Ammon's horn (tissue), 1 donor: Measurements from ENCODE around the gene BTBD9.
A peak's percentile ranks its signal among the peaks of the same experiment; 100 is the strongest.

Source experiments
- DNase-seq: peaks from one replicate; pipeline ENCODE4 v3.0.0-alpha.2; 2016; ENCODE audit warnings: low spot score

BTBD9 gene

GRCh38 chr6:38639498-38640215 is at the start of gene BTBD9:
Gene BTBD9 (minus strand): TSS chr6:38639929.
- DNase-seq, result peak; percentile 89

DNA sequence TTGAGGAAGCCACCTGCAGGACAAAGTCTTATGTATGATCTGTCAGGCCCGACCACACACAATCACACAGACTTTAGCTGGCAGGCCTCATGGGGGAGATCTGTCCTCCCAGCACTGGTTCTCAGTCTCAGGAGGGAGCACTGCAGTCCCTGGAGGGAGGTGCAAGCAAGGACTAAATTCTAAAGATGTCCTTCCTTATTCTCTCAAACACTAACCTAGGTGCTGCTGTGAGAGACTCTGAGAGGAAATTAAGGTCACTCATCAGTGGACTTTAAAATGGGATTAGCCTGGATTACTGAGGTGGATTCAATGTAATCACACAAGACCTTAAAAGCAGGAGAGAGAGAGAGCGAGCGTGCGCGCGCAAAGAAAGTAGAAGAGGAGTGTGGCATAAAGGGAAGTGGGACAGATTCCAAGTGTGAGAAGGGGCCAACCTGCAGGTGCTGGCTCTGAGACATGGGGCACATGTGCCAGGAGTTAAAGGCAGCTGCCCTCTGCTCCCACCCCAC is 48.9 kb upstream of the BTBD9 start:
- peak; percentile 18 for DNase-seq

DNA sequence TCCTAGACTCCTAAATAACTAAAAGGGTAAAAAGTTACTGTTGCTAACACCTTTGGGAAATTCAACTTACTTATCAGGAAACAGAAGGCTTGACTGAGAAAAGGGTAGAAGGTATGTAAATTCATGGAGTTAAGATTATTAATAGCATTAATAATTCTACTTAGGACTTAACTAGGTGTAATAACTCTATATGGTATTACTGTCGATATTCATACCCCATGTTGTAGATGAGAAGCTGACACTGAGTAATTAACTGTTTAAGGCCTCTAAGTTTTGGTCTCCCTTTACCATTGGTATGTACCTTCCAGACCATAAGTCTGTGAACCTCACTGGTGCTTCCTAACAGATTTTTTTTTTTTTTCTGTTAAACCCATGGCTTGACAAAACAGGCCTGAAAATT is 47.8 kb upstream of the BTBD9 start:
- no peak for DNase-seq

GRCh38 chr6:38687043-38687353 is 47.3 kb upstream of the BTBD9 start:
- DNase-seq, result no peak

DNA sequence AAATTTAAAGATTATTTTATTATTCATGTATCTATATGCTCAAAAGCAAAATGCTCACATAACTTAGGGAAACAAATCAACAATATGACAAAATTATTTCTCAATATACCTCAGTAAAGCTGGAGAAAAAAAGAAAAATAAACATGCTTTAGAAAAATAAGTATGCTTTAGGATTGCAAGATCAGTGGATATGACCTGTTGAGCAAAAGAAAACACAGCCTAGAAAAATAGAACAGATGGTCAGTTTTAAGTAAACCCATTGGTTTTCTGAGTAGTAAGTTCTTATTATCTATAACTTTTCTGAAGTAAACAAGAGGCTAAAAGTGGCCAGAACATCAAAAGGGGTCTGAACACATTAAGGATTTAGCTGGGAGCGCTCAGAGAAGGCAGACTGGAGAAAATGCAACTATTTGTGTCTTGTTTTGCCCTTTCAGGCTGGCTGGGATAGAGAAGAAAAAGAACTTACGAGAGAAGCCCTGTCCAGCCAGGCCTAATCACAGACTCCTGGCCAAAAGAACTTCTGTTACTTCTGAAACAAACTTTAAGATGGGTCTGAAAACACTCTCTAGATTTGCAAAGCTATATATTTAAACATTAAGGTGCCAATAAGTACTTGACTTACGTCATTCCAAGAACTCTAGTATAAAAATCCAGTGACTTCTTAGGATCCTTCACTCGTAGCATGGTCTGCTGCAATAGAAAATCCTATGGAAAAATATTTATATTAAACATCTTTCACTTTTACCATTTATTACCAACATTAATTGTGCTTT is 46.7 kb upstream of the BTBD9 start:
- no peak for DNase-seq

GRCh38 chr6:38684904-38685303 is 45.2 kb upstream of the BTBD9 start:
- no peak for DNase-seq

DNA sequence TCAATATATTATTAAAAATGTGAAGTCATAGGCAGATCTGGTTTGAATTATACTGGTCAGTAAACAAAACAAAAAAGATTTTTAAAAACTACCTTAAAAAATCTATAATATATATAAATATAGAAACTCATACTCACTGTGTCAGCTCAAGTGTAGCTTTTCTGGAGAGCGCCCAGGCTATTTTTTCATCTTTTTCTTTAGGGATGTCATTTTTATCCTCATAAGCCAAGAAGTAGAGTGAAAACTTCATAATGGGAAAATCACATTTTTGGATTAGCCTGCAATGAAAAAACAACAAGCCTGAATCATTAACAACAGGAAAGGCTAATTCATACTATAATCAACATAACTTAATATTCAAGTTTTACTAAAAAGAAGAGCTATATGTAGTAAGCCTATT is 44.5 kb upstream of the BTBD9 start:
- DNase-seq, result no peak

DNA sequence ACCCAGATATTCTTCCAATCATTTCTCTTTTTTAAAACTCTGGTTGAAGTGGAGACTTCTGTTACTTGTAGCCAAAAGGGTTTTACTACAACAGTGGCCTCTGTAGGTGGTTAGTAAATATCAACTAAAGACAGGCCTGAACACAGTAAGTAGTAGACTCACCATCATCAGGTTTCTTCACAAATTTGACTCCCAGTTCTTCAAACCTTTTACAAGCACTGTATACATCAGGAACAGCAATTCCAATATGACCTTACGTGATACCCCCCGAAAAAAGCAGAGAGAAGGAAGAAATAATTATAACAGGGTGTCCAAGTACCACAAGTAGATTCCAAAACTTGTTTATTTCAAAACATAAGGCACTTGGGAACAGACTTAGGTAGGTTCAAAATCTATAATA is 42.1 kb upstream of the BTBD9 start:
- no peak for DNase-seq

DNA sequence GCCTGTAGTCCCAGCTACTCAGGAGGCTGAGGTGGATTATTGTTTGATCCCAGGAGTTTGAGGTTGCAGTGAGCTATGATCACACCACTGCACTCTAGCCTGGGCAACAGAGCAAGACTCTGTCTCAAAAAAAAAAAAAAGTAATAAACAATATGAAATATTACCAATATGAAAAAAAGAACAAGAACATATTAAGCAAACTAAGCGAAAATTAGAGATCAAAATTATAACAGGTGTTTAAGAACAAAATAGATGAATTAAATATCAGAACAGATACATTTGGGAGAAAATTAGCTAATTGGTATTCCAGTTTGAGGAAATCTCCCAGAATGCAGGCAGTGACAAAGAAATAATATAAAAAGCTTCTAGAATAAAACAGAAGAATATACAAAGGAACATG is 39.9 kb upstream of the BTBD9 start:
- DNase-seq, result no peak

GRCh38 chr6:38678178-38678760 is 38.5 kb upstream of the BTBD9 start:
- DNase-seq, result peak; percentile 23

DNA sequence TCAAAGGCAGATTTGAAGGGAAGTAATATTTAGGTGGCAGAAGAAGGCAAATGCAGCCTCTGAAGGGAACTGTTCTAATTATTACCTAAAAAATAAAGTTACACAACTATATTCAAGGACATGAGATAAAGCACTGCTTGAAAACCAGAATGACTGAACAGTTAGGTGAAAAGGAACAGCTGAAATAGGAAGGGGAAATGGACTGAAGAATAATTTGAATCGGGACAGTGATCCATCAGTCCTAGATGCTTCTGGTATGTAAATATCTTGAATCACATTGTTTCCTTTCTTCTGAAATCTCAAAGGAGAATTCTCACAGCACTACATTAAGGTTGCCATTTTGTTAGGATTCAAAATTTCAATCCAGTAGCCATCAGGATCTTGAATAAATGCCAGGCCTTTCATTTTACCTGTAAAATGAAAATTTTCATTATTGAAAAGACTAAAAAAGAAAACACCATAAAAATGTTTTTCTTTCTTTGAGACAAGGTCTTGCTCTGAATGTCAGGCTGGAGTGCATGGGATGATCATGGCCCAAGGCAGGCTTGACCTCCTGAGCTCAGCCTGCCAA is 37.3 kb upstream of the BTBD9 start:
- no peak for DNase-seq

DNA sequence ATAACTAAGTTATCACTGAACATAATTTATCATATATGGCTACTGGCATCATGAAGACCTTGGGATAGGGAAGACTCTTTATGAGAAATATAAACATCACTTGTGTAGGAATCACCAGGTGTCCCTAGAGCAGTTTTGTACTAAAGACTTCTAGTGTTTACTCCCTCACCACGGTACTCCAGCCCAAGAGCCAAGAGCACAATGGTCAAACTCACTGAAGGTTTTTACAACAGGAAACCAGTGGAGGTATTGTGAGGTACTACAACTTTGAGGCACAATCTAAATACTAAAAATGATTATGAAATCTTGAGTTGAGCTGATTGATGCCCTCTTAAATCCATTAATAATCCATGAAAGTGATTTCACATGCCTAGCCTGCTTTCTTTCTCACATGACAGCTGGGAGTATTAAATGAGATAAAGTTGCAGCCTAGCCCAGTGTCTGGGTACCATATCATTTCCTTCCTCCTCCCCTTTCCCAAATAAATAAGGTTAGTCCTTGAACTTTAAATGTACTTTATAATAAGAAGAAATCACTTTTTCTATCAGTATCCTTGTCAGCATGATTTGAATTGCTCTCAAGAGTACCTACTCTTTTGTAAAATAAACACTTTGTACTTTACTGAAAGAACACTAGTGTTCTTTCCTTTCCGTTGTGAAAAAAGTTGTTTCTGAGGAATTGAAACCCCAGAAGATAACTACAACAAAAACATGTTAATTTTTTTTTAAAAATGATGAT is 36.7 kb upstream of the BTBD9 start:
- no peak for DNase-seq

GRCh38 chr6:38673397-38674165 is 33.9 kb upstream of the BTBD9 start:
- no peak for DNase-seq

- peak; percentile 47 for DNase-seq
Observed at GRCh38 chr6:38671885-38672467, 32.2 kb upstream of the BTBD9 start.

DNA sequence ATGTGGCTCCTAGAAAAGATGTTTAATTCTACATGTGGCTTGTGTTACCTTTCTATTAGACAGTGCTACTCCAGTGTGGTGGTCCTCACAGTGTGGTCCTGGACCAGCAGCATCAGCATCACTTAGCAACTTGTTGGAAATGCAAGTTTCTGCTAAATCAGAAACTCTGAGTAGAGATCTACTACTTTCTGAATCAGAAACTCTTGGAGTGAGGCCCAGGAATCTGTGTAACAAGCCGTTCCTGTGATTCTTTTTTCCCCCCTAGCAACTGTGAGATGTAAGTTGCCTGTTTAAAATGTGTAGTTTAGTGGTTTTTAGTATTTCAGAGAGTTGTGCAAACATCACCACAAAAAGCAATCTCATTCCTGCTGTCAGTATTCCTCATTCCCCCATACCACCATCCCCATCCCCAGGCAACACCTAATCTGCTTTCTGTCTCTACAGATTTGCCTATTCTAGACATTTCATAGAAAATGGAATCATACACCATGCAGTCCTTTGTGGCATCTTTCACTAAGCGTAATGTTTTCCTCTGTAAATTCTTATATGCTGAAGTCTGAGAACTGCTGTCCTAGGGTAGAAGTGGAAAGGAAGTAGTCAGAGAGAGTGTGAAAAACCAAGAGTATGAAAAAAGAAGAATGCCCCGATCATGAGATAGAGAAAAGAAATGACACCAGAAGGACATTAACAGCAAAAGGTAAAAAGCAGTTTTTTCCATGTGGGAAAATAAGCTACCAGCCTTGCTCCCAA is 18.9 kb upstream of the BTBD9 start:
- DNase-seq, result no peak

DNA sequence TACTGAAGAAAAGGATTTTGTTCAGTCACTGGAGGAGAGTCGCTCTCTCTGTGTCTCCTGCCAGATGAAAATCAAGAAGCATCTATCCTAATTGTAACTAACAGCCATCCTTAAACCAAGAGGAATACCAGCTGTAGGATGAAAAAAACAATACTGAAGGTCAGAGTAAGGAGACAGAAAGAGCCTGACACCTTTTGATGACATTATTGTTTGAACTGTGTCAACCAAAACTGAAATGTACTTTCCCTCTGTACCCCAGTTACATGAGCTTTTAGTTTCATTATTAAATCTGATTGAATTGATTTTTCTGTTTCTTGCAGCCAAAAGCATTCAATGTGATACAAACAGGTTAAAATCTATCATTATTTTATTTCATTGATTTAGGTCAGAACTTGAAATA is 17.2 kb upstream of the BTBD9 start:
- DNase-seq, result no peak

GRCh38 chr6:38654263-38654662 is 14.5 kb upstream of the BTBD9 start:
- no peak for DNase-seq

- DNase-seq, result no peak
Observed at GRCh38 chr6:38651121-38651784, 11.5 kb upstream of the BTBD9 start.

- DNase-seq, result no peak
Observed at GRCh38 chr6:38650207-38650752, 10.6 kb upstream of the BTBD9 start.
